GM21526 (cell line): Measurements from ENCODE around the gene F7.
"Not testable (repeated sequence)": the region's sequence is repeated elsewhere in the genome, so short reads cannot be mapped to it uniquely, and the experiment has no call there.

ENCODE experiments used
- ATAC-seq: cut with Tn5 transposase; IDR thresholded peaks from one replicate; pipeline ENCODE4 v1.9.1; 2021; ENCODE audit warnings: moderate library complexity; ENCODE audit not compliant: unreplicated experiment, low FRiP score

Gene F7

GRCh38 chr13:113105032-113105920, at the start of gene F7:
TSS of gene F7 (plus strand) at chr13:113105791. CDS start at chr13:113105842, 51 bp downstream.
- ATAC-seq = no peak

DNA sequence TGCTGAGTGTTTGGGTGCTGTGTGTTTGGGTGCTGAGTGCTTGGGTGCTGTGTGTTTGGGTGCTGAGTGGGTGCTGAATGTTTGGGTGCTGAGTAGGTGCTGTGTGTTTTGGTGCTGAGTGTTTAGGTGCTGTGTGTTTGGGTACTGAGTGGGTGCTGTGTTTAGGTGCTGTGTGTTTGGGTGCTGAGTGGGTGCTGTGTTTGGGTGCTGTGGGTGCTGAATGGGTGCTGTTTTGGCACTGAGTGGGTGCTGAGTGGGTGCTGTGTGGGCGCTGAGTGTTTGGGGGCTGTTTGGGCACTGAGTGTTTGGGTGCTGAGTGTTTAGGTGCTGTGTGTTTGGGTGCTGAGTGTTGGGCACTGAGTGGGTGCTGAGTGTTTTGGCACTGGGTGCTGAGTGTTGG, 48.5 kb upstream of the F7 start:
- ATAC-seq = no peak

DNA sequence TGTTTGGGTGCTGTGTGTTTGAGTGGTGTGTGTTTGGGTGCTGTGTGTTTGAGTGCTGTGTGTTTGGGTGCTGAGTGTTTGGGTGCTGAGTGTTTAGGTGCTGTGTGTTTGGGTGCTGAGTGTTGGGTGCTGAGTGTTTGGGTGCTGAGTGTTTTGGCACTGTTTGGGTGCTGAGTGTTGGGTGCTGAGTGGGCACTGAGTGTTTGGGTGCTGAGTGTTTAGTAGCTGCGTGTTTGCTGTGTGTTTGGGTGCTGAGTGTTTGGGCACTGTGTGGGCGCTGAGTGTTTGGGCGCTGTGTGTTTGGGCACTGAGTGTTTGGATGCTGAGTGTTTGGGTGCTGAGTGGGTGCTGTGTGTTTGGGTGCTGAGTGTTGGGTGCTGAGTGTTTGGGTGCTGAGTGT, 48.0 kb upstream of the F7 start:
- not testable (repeated sequence) for ATAC-seq

DNA sequence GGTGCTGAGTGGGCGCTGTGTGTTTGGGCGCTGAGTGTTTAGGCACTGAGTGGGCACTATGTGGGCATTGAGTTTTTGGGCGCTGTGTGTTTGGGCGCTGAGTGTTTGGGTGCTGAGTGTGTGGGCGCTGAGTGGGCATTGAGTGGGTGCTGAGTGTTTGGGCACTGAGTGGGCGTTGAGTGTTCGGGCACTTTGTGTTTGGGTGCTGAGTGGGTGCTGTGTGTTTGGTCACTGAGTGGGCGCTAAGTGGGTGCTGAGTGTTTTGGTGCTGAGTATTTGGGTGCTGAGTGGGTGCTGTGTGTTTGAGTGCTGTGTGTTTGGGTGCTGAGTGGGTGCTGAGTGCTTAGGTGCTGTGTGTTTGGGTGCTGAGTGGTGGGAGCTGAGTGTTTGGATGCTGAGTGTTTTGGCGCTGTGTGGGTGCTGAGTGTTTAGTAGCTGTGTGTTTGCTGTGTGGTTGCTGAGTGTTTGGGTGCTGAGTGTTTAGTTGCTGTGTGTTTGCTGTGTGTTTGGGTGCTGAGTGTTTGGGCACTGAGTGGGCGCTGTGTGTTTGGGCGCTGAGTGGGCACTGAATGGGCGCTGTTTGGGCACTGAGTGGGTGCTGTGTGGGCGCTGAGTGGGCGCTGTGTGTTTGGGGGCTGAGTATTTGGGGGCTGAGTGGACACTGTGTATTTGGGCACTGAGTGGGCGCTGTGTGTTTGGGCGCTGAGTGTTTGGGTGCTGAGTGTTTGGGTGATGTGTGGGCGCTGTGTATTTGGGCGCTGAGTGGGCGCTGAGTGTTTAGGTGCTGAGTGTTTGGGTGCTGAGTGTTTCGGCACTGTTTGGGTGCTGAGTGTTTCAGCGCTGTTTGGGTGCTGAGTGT, 47.2 kb upstream of the F7 start:
- ATAC-seq = no peak

DNA sequence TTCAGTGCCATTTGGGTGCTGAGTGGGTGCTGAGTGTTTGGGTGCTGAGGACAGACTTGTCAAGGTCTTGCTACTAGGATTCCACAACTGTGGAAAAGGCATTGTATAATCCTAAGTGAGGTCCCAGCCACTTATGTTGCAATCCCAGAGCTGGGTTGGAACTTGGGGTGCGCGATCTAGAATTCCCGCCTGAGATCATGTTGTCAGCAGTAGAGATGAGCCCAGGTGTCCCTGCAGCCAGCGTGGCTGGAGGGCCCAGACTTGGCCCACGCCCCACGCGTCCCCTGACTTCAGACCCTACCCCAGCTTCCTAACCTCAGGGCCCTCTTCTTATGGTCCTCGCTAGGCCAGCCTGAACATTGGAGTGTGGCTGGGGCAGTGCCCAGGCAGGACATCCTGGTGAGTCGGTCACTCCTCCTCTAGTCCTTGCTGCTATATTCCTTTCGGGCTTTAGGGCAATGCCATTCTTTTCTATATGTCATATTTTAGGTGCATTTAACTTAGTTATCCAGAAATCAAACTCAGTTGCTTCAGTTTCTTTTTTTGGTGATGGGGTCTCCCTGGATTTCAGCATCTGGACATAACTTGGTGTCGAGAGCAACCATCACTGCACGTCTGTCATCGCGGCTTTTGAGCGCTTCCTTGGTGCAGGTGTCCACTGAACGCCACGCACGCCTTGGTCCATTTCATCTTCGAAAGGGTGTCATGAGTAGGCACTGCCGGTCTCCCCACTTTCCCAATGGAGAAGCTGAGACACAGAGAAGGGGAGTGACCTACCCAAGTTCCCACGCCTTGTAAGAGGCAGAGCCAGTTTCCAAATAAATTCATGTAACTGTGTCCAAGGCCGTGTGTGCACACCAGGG, 46.4 kb upstream of the F7 start:
- ATAC-seq = no peak

DNA sequence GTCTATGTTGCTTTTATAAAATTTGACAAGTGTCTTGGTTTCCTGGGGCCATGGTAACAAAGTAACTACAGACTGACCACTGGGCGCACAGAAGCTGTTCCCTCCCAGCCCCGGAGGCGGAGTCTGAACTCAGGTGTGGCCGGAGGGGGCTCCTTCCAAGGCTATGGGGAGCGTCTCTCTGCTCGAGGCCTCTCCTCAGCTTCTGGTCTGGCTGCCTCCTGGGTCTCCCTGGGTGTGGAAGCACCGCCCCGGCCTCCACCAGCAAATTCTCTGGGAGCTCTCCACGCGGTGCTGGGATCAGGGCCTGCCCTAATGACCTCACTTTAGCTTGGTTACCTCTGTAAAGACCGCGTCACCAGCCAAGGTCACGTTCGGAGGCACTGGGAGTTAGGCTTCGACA, 45.7 kb upstream of the F7 start:
- ATAC-seq = no peak

DNA sequence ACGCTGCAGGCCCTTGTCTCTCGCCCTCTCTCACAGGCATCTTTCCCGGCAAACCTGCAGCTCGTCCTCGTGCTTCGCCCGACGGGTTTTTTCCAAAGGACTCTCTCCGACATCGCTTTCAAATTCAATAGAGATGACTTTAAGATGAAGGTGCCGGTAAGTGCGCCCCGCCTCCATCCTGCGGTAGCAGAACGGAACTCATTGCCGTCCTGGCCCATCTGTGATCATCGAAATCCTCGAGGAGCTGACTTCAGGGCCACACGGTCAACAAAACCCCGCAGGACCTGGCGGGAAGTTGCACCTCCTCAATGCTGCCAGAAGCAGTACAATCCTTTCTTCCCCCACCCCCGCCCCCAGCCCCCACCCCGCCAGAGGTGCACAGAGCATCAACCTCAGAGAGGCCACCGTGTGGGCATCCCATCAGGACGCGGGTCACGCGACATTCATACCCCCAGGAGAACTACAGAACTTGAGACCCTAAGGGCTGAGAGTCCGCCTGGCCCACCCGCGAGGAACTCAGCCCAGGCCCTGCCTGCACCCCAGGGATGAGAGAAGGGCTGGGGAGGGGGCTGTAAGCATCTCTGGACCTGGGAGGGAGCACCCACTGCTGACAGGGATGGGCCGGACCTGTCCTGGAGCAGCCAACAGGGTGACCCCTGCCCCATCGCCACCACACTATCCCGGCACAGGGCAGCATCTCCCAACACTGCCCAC, 44.9 kb upstream of the F7 start:
- no peak for ATAC-seq

DNA sequence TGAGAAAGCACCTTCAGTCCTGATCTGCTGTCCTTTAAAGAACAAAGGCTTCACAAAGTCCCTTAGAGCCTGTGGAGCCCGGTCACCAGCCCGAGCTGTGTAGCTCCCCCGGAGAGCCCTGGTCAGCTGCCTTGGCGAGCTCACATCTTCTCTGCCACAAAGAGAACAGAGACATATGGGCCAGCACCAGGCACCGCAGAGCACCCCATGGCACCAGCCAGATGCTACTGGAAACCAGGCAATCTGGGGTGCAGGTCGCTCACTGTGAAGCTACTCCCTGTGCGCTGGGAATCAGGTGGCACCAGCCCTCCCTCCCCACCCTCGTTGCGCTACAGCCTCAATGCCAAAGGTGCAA, 44.3 kb upstream of the F7 start:
- ATAC-seq = no peak

DNA sequence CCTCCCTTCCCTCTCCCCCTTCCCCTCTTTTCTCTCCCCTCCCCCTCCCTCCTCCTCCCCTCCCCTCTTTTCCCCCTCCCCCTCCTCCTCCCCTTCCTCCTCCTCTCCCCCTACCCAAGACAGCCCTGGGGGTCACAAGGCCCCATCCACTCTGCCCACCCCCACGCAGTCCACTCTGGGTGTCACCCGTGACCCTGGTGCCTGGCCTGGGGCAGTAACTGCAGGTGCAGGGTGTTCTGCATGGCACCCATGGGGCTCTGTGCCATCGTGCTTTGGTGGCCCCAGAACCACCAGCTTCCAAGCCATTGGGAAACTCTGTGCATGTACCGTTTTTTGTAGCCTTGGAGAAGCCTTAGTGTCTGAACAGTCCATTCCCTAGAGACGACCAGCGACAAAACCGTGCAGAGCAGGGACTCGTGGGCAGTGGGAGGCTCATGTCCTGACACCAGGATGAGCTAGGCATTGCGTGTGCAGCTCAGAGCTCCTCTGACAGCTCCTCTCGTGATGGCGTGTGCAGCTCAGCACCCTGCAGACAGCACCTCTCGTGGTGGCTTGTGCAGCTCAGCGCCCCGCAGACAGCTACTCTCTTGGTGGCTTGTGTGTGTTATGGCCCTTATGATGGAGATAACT, 43.7 kb upstream of the F7 start:
- no peak for ATAC-seq

DNA sequence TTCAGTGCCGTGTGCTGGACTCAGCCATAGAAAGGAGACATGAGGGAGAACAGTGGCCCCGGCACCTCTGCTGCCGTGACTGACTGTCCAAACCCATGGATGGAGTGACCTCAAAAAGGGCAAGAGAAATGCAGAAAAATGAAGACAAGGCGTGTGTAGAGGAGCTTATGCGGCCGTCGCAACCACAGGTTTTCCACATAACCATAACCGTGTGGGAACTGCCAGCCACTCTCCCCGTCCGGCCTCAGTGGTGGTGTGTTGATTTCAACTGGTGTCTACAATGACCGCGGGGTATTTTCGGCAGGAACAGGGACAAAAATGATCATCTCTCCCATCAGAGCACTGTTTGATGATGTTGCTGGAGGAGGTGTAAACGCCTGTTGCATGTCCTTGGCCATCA, 42.9 kb upstream of the F7 start:
- no peak for ATAC-seq

- no peak for ATAC-seq
Observed at GRCh38 chr13:113063091-113063491, 42.5 kb upstream of the F7 start.

DNA sequence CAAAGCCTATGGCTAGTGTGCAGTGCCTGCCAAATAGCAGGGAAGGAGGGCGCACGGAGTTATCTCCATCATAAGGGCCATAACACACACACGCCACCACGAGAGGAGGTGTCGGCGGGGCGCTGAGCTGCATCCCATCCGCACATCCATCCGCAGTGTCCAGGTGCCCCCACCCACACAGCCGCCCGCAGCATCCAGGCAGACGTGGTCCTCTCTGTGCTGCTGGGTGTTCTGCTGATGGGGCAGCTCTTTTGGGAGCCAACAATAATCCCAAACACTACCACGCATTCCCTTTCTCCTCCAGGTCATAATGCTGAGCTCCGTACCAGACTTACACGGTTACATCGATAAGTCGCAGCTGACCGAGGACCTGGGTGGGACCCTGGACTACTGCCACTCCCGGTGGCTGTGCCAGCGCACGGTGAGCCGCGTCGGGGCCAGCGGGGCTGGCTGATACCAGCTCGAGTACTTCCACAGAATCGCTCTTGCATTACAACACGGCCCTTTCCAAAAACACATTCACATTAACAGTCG, 41.5 kb upstream of the F7 start:
- ATAC-seq = no peak

DNA sequence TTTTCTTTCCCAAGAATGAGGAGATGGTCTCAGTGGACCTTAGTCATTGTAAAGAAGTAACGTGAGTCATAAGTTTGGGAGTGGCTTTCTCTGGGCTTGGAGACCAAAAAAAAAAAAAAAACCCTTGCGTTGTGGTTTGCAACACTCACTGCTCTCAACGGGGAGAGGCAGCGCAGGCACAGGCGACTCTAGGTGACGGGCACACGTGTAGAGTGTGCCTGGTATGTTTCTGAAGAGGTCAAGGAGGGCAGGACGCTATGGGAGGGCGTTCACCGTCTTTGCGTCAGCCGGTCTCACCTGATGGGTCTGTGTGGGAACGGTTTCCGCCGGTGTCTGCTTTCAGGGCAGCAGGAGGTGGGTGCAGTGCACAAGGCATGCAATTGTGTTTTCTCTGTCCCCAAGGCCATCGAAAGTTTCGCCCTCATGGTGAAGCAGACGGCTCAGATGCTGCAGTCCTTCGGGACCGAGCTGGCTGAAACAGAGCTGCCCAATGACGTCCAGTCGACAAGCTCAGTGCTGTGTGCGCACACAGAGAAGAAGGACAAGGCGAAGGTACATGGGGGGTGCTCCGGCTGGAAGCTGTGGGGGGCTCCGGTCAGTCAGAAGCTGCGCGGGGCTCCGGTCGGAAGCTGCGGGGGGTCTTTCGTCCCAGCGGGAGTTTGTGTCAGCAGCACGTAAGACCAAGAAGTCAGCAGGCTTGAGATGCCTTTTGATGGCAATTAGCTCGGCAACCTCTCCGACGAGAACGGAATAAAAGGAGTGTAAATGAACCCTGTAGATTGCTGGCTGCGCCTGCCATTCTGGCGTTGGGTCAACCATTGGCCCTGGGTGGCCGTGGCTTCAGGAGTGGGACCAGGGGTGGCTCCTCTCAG, 40.8 kb upstream of the F7 start:
- no peak for ATAC-seq

DNA sequence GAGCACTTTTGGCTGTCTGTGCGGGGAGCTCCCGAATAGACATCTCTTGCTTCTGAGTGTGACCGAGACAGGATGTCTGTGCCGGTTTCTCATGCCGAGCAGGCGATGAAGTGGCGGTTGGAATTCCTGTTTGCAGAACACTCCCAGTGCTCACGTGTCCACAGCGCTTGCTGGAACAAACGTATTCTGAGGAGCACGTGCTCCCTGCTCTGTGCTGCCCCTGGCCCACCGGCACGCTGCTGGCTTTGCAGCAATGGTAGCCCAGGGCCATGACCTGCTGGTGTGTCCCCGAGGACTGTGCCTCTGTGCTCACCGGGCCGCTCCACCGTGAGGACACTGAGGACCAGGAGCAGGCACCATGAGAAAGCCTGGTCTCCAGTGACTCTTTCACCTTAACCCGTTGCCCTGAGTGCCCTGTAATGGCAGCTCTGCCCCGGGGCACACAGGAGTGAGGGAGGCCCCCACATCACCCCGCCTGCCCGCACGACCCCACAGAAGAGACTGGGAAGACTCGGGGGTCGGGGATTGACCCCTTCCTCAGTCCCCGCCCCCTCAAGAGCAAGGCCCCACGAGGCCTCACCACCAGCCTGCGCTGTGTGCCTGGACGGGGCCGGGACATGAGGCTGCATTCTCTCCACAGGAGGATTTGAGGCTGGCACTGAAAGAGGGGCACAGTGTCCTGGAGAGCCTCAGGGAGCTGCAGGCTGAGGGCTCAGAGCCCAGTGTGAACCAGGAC, 40.0 kb upstream of the F7 start:
- ATAC-seq = no peak

DNA sequence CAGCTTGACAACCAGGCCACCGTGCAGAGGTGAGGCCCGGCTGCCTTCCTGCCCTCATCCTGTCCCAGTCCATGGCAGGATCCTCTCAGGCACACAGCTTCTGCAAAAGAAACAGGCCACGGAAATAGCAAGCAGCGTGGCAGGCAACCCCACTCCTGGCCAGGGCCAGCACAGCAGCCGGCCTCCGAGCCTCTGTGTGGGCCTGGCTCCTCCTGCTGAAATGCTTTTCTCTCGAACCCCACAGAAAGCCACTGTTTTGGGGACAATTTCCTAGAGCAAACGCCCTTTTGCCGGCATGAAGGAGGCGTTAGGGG, 39.5 kb upstream of the F7 start:
- ATAC-seq = no peak

- ATAC-seq = no peak
Observed at GRCh38 chr13:113066746-113067145, 38.8 kb upstream of the F7 start.

GRCh38 chr13:113069861-113070805, 35.5 kb upstream of the F7 start:
- no peak for ATAC-seq
